ENCODE measurements around the gene KCND3.

KCND3 gene

DNA sequence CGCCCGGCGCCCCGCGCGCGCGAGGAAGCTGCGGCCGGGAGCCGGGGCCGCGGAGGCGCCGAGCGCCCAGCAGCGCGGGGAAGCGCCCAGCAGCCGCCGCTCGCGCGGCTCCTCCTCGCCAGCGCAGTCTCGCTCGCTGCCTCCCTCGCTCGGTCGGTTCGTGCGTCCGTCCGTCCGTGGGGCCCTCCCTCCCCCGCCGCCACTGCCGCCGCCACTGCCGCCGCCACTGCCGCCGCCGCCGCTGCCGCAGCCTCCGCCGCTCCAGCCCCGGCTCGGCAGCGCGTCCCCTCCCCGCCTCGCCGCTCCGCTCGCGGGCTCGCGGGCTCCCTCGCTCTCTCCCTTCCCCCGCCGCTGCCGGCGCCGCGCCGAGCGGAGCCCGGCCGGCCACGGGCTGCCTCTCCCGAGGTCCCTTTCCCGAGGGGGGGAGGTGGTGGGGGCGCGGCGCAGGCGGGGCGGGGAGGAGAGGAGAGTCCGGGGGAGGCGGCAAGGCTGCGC lies at the start of gene KCND3:
Gene KCND3 (minus strand): TSS at position 138 of the 495 bp plus-strand sequence.
- FAIRE-seq: no peak
- no peak for DNase-seq (ENCODE audit: insufficient read length, low spot score)

DNA sequence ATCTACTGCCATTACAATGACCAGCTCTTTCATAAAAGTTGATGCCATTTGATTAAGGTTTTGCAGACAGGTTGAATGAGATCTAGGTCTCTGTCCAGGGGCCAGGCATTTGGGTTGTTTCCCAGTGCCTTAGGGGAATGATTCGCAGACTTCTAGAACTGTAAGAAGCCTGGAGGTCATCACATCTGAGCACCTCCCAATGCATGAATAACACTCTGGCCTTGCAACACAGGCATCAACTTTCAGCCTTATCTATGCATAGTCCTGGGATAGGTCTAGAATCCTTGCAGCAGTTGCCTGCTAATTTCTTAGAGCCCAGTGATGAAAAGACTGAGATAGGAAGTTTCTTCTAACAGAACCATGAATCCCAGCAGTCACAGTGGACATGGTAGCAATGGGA lies 44.8 kb upstream of the KCND3 start:
- FAIRE-seq (no peak), DNase-seq (ENCODE audit: insufficient read length, low spot score) (no peak)

DNA sequence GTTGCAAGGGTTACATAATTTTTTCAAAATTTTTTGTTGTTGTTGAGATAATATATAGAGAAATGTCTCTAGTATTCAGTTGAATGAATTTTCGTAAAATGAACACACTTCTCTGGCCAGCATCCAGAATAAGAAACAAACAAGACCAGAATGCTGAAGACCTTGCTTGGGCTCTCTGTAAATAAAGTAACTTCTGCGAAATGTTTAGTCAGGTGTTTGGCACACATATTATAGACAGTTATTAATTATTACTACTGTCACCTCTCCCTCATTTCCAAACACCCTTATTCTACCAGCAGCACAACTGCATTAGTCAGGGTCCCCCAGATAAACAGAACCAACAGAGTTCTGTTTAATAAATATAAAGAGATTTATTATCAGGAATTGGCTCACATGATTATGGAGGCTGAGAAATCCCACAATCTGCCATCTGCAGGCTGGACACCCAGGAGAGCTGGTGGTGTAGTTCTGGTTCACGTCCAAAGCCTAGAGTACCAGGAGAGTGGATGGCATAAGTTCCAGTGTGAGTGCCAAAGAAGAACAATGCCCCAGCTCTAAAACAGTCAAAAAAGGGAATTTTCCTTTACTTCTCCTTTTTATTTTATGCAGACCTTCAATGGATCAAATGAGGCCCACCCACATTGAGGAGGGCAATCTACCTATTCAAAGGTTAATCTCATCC lies 44.1 kb upstream of the KCND3 start:
- FAIRE-seq (no peak), DNase-seq (ENCODE audit: insufficient read length, low spot score) (no peak)

DNA sequence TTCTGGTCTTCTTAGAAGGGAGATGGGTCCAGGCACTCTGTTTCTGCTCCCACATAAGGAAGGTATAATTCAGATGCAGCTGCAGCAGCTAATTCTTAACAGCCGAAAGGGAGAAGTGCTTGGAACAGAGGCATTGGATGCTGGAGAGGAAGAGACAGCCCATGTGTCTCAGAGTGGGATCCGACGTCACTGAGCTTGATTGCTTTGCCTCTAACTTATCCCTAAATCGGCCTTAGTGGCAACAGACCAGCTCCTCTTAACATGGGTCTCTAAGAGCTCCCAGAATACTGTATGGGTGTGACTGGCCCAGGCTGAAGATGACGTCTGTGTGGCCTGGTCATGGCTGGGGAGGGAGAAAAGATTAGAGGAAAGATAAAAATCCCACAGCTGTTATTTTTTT lies 40.7 kb upstream of the KCND3 start:
- no peak for DNase-seq (ENCODE audit: insufficient read length, low spot score)
- no peak for FAIRE-seq

DNA sequence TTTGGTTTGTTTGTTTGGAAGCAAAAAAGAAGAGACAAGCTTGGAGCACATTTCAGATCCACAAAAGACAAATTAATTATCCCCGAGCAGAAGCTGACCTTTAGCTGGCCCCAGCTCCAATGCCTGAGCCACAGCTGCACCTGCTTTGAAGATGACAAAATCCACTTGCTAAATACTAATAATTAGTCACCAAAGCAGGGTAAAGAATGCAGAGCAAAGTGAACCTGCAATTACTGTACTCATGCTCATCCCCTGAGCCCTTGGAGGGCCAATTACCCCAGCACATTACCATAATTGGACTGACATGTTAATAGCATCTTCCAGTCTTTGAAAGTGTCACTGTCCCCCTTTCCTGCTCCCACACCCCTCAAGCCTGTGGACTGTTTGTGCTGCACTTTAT lies 38.2 kb upstream of the KCND3 start:
- no peak for FAIRE-seq
- no peak for DNase-seq (ENCODE audit: insufficient read length, low spot score)

DNA sequence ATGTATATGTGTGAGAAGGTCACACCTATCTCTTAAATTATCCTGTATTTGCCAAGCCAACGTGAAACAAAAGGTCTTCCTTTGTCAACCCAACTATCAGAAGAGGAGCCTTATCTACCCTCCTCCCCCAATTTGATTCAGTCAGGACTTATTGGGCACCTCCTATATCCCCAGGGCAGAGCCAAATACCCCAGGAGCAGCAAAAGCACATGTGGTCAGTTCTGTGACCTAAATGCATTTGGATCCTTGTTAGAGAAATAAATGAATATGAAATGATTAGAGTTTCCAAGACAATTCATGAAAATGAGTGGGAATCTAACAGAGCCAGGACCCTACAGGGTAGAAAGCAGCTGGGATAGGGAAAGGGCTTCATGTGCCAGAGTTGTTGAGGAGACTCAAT lies 37.0 kb upstream of the KCND3 start:
- no peak for FAIRE-seq

DNA sequence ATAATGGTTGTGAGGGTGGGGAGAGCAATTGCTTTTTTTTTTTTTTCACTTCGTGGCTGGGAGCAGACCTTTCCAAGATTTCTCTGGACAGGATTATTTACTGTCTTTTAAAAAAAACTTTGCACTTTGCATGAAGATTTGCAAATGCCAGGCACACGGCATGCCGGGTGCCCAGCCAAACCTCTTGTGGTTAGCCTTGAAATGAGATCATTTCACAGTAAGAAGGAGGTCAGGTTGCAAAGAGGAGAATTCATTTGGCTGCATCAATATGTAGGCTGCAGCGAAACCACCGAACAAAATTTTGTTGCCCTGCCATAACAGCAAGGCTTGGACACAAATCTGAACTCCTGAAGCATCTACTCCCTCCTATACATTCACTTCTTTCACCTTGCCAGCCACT lies 36.5 kb upstream of the KCND3 start:
- no peak for DNase-seq (ENCODE audit: insufficient read length, low spot score)
- no peak for FAIRE-seq

More for the DNA sequence above, 37.0 kb upstream of the KCND3 start:
- no peak for DNase-seq (ENCODE audit: insufficient read length, low spot score)

DNA sequence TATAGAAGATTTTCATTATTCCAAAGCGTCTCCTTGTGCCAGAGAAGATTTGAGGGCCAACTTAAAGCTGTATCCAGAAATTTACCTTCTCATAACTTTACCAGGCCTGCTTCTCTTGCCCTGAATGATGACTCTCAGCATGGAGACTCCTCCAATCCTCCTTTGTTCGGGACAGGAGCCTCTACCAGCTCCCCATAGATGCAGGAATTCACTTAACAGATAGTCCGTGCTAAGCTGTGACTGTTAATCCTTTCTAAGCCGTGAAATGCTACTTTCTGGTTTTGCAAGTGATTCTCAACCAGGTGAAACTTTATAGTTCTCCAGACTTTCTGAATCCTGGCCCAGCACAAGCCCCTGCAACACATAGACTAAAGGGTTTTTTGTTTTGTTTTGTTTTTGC lies 31.8 kb upstream of the KCND3 start:
- DNase-seq (ENCODE audit: insufficient read length, low spot score): no peak
- no peak for FAIRE-seq

DNA sequence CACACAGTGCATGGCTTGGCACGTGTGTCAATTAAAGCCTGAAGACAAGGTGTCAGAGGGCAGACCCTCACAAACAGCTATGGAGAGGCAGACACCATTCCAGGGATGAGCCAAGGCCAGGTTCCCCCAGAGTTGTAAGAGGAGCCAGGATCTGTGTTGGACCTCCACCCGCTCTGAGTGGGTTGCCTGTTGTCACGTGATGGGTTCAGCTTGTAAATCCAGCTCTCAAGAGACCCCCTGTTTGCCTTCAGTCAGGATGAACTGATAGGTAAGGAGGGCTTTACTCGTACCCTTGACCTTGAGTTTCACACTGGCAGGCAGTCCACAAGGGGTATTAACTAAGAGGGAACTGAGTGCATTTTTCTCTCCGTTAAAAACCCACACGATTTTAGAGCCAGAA lies 27.7 kb upstream of the KCND3 start:
- FAIRE-seq: no peak
- no peak for DNase-seq (ENCODE audit: insufficient read length, low spot score)

DNA sequence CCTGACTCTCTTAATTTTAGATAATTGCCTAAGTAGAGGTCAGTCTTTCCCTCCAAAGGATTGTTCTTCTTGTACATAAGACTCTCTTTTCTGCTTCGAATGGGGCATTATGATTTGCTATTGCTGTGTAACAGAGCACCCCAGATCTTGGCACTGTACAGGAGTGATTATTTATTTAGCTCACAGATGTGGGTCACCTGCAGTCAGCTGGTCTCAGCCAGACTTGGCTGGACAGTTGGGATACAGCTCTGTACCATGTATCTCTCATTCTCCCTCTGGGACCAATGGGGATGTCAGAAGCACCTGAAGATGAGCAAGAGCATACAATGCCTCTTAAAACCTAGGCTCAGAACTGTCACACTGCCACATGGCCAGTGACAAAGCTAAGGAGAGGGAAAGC lies 23.4 kb upstream of the KCND3 start:
- no peak for DNase-seq (ENCODE audit: insufficient read length, low spot score)
- FAIRE-seq: no peak

DNA sequence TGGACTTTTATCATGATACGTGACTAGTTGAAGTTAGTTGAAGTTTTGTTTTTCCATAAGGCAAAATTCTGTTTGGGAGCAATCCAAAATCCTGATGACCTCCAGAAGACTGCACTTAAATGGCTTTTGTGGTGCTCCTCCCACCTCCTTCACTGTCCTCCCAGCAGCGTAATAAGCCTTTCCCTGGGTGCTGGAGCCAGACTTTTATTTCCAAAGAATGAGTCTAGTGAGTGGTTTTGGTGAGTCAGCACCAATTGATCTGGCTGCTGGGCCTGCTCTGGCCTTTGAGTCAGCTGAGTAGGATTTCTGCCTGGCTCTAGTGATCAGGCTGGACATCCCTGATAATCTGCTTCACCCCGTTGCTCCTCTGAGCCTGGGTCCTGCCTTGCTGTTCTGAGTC lies 21.7 kb upstream of the KCND3 start:
- FAIRE-seq: no peak
- DNase-seq (ENCODE audit: insufficient read length, low spot score): no peak

DNA sequence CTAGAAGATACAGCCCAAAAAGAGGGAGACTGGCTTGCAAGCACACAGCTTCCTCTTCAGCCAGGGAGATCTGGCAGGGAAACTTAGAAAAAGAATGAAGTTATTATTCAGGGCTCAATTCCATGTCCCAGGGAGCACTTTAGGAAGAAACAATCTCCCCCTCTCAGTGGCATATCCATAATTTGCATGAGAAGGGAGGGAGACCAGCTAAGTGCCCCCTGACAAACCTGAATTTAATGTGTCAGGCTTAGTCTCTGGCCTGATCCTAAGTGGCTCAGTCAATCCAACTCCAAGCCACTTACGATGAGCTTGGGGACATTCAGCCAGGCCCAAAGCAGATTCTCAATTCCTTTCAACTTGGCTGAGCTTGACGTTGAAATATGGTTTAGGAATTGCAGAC lies 17.7 kb upstream of the KCND3 start:
- FAIRE-seq: no peak
- DNase-seq (ENCODE audit: insufficient read length, low spot score): no peak

DNA sequence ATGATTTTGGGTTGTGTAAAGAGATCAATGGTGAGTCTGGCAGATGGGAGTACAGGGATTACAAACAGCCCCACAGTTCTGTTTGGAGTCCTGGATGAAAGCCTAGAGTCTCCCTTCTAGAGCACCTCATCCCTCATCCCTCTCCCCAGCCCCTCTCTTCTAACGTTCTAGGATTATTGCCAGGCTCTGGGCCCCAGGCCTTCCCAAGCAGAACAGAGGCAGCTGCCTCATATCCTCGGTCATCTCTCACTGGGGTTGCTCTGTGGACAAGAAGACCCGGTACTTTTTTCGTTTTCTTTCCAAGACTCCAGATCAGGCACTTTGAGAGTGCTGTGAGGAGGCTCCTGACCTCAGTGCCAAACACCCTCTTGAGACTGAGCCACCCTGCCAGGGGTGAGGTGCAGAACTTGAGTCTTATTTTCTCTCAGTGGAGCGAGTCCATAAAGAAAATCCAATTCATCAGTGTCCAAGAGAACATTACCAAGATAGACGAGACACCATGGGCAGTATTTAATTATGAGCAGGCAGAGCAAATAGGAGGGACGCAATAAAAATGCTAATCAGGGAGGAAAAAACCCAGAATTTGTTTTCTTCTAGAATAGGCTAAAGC lies 17.1 kb upstream of the KCND3 start:
- DNase-seq (ENCODE audit: insufficient read length, low spot score): no peak
- FAIRE-seq: no peak

DNA sequence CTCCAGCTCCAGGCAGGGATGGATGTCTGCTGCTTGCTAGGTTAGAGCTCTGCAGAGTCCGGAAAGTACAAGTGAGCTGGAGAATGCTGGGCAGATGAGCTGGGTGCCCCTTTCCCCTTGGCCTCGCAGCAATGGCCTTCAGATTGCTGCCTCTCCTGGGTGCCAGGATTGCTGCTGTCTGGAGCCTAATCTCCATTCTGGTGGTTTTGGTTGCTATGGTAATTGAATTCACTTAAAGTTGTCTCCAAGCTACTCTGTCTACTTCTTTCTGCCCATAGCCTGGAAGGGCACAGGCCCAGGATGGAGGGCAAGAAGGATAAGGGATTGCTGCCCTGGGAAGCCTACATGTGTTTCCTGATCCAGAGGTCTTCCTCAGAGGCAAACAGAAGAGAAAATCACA lies 14.6 kb upstream of the KCND3 start:
- FAIRE-seq (no peak), DNase-seq (ENCODE audit: insufficient read length, low spot score) (no peak)

DNA sequence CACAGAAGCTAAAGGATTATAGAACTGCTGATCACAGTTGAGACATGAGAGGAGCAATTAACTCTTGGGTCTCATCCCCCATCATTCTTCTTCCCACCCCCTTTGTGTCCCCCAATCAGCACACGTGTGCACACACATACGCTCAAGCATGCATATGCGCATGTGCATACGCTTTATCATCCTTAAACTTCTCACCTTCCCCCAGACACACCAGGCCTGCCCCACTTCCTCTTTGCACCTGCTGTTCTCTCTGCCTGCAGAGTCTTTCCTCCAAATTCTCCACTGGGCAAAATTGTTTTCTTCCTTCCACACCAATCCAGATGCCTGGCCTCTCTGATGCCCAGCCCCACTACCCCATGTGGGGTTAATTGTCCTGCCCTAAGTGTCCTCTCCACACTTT lies 13.0 kb upstream of the KCND3 start:
- FAIRE-seq (no peak), DNase-seq (ENCODE audit: insufficient read length, low spot score) (no peak)

DNA sequence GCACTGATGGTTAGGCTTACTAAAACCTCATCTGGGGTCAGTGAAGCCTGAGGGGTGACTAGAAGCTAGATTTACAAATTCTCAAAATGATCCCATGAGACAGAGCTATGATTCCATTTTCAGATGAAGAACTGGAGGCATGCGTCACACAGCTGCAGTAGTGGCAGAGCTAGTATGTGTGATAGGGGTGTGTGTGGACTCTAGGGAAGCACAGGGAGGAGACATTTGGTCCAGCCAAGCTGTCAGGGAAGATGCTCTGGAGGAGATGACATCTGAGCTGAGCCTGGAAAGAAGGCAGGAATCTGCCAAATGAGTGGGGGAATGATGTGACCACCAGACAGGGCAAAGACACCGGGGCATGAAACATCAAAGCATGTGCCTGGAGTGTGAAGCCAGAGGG lies 12.0 kb upstream of the KCND3 start:
- FAIRE-seq (no peak), DNase-seq (ENCODE audit: insufficient read length, low spot score) (no peak)

DNA sequence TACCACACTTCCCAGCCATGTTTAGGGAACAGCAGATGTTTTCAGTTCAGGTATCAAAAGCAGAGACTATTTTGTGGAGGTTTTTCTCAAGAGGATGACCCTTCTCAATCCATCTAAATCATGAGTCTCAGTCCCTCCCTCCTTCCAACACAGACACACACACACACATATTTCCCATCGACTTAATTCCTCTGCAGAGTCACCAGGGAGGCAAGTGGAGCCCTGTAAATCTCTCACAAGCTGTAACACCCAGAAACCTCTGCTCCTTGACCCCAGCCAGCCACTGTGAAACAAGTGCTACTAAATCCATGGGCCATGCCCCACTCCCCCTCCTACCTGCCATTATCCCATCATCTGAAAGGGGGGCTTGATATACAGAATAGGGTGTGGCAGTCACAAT lies 10.6 kb upstream of the KCND3 start:
- DNase-seq (ENCODE audit: insufficient read length, low spot score) (no peak), FAIRE-seq (no peak)

DNA sequence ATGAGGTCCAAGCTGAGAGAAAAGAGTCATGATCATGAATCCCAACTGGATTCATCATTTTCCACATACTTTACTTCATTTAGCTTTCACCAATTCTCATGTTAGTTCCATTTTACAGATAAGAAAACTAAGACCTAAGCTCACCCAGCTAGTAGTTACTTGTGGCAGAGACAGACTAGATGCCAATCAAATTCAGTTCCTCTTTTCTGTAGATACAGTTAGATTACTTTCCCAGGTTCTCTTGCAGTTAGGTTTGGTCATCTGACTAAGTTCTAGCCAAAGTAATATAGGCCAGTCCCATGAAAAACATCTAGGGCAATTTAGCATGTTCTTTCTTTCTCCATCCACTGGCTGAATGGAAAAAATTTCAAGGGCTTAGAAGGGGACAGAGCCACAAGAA lies 8.9 kb upstream of the KCND3 start:
- no peak for DNase-seq (ENCODE audit: insufficient read length, low spot score)
- FAIRE-seq: no peak

DNA sequence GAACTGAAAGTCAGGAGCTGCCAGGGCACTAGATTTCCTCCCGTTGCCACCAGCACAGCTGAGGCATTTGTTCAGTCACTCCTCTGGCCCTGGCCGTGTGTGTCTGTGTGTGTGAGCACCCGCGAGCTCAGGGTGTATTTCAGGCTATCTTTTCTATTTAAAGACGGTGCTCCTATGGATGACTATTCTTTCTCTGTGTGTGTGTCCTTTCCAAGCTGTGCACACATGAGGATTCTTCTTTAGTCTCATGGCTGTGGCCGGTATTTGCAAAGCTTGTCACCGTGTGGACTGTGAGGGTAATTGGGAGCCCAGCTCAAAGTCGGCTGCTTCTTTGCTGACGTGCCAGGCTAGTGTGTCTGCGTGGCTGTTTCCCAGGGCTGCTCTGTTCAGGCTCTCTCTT lies 3.0 kb upstream of the KCND3 start:
- DNase-seq (ENCODE audit: insufficient read length, low spot score) (no peak), FAIRE-seq (no peak)

DNA sequence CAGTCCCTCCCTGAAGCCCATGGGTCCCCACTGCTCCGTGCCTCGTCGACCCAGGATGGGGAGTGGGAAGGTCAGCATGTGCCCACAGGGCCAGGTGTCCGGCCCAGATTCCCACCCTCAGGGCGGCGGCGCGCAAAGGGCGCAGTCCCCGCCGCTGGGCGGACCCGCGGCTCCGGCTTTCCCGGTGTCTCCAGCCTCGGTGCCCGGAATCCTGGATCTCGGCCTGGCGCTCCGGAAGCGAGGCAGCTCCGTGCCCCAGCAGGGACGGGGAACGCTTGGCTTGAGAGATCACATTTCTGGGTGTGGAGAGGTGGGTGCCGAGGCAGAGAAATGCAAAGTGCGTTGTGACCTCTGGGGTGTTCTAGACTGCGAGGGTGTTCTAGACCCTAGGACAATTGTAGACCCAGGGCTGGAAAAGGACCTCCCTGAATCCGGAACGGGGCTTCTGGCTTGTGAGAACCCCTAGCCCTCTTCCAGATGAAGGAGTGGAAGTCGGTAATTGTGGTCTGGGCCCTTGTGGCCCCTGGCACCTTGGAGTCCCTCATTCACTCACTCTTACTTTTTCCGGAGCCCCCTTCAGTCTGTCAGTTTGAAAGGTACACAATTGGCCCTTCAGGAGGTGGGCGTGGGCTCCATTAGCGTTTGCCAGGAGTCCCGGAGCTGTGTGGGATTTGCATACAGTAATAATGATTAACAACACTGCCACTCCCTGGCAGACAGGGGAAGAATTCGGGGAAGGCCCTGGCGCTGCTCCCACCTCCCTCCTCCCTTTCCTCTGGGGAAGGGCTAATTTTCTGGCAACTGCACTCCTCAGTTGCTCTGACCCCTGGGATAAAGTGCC lies 1.6 kb upstream of the KCND3 start:
- no peak for FAIRE-seq

DNA sequence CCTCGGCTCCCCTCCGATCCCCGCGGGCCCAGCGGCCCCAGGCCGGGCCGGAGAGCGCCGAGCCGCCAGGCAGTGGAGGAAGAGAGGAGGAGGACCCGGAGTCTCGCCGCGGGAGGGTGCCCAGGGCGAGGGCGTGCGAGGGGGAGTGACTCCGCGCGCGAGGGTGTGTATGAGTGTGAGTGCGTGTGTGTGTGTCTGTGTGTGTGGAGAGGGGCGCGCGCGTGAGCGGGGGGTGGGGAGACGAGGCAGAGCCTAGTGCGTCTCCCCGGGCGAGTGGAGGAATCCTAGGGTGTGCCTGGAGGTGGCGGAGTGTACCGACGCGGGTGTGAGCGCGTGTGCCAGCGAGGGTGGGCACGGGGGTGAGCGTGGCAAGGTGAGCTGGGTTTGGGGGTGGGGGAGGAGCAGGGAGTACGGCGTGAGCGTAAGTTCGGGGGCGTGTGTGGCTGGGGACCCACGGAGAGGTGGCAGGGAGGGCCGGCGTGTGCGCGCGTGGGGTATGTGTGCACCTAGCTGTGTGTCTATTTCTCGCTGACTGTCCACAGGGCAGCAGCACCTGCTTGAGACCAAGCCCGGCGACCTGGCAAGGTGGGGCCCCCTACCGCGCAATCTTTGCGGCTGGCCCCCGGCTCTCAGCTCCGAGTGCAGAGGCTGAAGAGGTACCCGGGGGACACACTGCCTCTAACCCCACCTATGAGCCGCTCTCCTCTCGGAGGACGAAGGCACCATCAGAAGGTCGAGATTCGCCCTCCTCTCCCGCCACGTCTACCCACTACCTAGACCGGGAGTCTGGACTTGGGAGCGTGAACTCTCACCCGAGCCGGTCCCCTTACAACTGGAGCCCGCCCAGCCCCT lies 784 bp upstream of the KCND3 start:
- FAIRE-seq (no peak), DNase-seq (ENCODE audit: insufficient read length, low spot score) (no peak)

More for the DNA sequence above, 1.6 kb upstream of the KCND3 start:
- peak; percentile 40 for DNase-seq (ENCODE audit: insufficient read length, low spot score)
